ENCODE results near the gene PITPNC1.

The PITPNC1 gene

DNA sequence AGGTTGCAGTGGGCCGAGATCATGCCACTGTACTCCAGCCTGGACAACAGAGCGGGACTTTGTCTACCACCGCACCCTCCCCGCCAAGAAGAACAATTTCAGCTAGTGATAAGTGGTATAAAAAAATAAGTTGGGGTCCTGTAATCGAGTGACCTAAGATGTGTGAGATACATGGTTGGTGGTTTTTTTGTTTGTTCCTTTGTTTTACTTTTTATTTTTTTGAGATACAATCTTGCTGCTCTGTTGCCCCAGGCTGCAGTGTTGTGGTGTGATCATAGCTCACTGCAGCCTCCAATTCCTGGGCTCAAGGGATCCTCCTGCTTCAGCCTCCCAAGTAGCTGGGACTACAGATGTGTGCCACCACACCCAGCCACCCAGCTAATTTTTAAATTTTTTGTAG lies 58.7 kb downstream of the PITPNC1 start:
- DNase-seq: no peak

GRCh38 chr17:67436233-67436632 lies 59.2 kb downstream of the PITPNC1 start:
- no peak for DNase-seq

GRCh38 chr17:67438667-67439066 lies 61.6 kb downstream of the PITPNC1 start:
- no peak for DNase-seq

DNA sequence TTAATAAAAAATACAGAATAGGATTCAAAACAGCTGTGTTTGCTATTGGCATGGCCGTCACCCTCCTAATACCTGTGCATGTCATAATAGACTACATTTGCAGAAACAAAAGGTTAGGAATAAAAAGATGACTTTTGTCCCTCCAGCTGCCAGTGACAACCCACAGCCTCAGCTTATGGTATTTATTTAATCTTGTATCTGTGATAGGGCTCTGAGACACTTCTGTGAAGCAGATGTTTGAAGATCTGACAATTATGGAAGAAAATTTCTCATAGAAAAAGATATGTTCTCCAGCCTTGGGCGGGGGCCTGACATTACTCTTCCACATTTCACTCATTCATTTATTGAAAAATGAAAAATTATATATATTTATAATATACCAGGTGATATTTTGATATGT lies 62.2 kb downstream of the PITPNC1 start:
- no peak for DNase-seq

GRCh38 chr17:67440277-67441051 lies 63.4 kb downstream of the PITPNC1 start:
- no peak for DNase-seq

DNA sequence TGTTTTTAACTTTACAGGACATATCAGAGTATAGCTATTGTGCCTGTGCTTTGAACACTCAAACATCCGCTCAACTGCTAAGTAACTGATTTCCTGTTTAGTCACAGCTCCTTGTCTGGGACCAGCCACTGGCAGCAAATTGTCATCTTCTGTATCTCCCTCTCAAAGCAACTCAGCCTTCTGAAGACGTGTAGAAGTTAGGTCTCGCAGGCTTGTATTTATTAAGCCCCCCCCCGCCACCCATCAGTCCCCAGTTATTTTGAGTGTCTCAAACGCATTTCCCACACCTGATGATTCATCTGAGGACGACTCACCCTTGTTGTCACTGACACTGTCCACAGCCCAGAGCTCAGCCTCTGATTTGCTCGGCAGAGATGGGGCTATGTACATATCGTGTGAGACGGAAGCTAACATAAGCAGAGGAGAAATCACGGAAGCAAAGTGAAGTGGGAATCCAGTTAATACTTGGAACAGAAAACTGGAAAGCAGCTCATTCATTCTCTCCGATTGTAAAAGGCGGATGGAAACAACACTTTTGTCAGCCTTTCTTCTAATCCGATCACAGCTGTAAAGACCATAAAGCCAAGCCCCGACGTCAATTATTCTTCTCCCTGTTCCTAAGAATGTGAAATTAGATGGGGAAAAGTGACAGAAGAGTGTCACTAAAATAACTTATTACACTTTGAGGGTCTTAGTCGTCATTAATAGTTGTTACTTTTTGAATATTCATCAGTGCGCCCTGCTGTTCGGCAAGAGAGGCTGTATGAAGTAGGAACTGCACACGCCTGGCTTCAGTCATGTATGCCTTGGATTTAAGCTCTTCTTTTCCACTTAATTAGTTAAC lies 64.2 kb downstream of the PITPNC1 start:
- no peak for DNase-seq

- no peak for DNase-seq
Observed at GRCh38 chr17:67441896-67442219, 64.8 kb downstream of the PITPNC1 start.

DNA sequence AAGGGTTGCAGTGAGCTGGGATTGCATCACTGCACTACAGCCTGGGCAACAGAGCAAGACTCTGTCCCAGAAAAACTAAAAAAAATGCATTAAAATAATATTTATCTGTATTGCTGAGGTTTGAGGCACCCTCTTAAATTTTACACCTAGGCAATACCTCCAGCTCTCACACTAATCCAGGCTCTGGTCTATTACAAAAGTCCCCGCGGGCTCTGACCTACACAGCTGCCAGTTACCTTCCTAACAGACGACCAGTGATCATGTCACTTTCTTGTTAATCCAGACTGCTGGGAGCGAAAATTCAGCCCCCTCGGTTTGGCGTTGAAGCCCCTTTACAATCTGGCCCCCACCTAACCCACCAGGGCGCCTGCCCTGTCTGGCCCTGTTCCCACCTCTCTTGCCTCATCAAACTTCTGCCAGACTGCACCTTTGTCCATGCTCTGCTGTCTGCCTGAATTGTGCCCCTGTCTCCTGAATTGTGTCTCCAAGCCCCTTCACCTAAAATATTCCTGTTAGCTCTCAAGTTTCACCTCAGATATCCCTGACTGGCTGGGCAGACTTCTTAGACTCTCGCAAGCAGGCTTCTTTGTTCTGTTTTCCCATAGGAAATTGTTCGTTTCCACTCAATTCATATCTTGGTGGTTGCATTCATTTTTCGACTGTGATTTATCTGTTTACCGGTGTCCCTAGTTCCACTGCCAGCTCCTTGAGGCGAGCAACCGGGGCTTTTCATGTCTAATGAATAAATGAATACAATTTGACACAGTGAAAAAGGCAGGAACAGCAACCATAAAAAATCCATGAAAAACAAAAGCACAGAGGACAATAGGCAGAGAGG lies 65.9 kb downstream of the PITPNC1 start:
- DNase-seq: no peak

- no peak for DNase-seq
Observed at GRCh38 chr17:67443931-67444595, 67.0 kb downstream of the PITPNC1 start.

- no peak for DNase-seq
Observed at GRCh38 chr17:67448449-67448848, 71.4 kb downstream of the PITPNC1 start.

- no peak for DNase-seq
Observed at GRCh38 chr17:67449065-67449464, 72.0 kb downstream of the PITPNC1 start.

DNA sequence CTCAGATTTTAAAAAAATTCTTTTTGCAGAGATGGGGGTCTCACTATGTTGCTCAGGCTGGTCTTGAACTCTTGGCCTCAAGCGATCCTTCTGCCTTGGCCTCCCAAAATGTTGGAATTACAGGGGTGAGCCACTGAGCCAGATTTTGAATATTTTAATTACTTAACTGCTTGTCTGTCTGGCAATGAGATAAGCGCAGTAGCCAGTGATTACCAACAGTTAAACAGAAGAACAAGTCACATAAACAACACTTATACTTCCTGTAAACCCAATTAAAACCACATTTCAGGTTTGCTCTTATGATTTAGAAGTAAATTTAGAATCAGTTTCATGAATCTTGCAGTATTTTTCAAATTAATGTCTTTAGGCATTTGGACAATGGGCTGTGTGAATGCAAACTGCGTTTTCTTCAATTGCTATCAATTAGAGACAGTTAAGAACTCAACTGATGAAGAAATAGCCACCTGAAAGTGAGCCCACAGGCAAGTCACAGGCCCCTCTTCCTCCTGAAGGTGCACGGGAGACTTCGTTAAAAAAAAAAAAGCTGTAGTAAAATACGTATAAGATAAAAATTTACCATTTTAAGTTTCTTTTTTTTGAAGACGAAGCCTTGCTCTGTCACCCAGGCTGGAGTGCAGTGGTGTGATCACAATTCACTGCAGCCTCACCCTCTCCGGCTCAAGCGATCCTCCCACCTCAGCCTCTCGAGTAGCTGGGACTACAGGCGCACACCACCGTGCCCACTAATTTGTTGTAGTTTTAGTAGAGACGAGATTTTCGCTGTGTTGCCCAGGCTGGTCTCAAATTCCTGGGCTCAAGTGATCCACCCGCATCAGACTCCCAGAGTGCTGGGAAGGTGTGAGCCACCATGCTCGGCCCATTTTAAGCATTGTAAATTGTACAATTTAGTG lies 73.0 kb downstream of the PITPNC1 start:
- no peak for DNase-seq

- no peak for DNase-seq
Observed at GRCh38 chr17:67452681-67453554, 75.8 kb downstream of the PITPNC1 start.

- DNase-seq: no peak
Observed at GRCh38 chr17:67456103-67456502, 79.0 kb downstream of the PITPNC1 start.

- DNase-seq: no peak
Observed at GRCh38 chr17:67456889-67457288, 79.8 kb downstream of the PITPNC1 start.

DNA sequence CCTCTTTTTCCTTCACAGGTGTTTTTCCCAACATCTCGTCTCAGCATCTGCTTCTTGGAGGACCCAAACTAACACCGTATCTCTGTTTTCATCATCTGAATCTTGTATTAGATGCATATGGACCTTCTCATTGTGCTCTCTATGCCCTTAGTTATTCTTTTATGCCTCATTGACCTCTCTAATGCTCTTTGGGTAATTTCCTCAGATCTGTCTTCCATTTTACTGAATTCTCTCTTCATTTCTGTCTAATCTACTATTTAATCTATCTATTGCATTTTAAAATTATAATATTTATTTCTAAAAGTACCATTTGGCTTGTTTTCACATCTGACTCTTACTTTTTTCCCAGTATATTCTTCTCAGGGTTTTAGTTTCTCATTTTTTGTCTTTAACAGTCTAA lies 81.1 kb downstream of the PITPNC1 start:
- no peak for DNase-seq

DNA sequence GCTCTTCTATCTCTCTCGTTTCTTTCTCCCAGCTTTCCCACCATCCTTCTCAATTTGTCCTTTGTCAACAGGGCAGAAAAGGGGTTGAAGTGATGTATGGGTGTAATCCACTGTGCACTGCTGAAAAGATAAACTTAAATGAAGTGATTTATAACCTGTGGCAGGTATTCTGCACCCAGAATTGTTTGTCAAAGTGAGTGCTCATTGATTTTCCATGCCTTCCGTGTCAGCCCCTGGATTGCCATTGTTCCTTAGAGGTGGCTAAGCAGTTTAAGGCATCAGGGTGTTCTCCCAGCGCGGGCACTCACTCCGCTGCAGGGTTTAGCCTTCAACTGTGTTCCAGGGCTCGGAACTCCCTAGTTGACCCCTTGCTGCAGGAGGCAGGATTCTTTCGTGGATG lies 82.9 kb downstream of the PITPNC1 start:
- no peak for DNase-seq

GRCh38 chr17:67461228-67461780 lies 84.2 kb downstream of the PITPNC1 start:
- no peak for DNase-seq

DNA sequence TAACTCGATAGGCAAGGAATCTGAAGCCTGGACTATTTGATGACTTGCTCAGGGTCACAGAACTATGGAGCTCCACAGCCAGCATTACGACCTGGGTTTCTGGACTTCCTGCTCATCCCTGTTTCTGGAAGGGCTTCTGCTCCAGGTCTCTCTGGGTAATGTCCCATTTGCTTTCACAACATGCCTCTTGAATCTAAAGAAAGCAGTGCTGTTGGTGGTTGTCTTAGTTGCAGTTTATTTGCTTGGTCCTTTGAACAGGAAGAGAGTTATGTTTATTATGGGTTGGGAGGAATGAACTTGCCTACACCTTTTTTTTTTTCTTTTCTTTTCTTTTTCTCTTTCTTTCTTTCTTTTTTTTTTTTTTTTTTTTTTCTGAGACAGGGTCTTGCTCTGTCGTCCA lies 84.8 kb downstream of the PITPNC1 start:
- no peak for DNase-seq

DNA sequence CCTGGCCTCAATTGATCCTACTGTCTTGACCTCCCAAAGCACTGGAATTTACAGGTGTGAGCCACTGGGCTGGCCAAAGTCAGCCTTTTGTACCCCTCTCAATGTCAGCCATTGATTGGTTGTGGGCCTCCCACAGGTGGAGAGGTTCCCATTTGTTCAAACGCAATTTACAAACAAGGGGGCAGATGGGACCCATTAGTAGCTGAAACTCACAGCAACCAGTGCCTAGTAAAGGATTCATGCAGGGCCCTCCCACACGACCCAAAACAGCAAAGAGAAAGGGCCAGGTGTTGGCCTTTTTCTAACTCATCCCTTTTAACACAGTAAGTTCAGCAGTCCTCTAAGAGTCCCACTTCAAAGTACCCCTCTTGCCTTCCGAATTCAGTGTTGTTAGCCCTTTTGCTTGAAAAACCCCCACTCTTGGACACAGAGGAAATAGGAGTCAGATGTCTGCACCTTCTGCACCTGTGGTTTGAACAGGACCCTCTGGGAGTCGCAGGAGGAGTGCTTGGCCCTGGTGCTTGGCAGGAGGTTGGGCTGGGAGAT lies 89.2 kb downstream of the PITPNC1 start:
- no peak for DNase-seq

All from NCI-H226 (cell line).